LoVo (cell line): ENCODE measurements around the gene TMIE.
"Not testable (repeated sequence)": the region's sequence is repeated elsewhere in the genome, so short reads cannot be mapped to it uniquely, and the experiment has no call there.

ENCODE experiments used
- DNase-seq: peaks from one replicate; pipeline ENCODE4 v3.0.0-alpha.2; 2016; ENCODE audit warnings: low spot score

The TMIE gene

DNA sequence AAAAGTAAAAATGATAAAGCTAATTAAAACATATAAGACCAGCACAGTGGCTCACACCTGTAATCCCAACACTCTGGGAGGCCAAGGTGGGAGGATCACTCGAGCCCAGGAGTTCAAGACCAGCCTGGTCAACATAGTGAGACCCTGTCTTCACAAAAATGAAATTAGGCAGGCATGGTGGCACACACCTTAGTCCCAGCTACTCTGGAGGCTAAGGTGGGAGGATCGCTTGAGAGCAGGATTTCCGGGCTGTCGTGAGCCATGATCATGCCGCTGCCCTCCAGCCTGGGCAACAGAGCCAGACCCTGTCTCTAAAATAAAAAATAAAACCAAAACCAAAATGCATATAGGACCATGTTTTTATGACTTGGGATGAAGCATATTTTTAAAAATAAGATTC lies 21.3 kb downstream of the TMIE start:
- no peak for DNase-seq

DNA sequence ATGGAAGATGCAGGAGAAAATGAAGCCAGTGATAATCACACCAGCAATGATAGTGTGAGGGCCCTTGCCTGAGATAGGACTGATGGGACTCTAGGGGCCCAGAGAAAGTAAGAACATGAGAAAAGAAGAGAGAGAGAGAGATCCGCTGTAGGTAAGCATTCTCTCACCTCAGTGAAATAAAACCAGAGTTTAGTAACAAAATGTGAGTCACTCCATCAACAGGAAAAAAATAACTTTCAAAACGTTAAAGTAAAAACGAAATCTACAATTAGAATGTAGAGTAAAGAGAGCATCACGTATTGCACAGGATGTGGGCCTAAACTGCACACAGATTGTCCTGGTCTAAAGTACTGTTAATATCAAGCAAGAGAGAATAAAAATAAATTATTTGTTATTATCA lies 23.2 kb downstream of the TMIE start:
- DNase-seq: no peak

DNA sequence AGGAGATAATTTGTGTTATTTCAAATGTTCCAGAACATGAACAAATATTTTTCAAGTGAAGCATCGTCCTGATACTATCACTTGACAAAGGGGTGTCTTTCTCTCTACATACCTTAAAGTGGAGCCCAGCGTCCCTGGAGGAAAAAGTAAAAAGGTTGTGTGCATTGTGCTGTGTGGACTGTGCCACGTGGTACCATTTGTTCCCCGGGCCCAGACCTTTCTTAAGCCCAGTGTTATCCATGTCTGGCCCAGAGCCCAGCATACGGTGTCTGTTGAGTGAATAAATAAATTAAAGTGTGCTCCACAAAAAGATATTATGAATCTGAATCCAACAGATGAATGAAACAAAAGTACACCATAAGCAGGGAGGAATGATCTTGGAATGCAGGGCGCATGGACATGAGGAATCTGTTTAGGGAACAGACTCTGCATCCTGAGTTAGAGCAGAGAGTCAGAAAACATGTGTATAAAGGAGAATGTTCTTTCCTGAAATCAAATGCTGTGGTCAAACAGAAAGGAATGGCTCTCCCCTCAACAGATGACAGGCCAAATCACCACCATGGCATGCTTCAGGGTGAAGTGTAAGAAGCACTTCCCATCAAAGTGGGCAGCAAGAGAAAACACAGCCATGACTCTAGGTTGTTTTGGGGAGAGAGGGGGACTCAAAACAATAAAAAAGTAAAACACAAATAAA lies 24.6 kb downstream of the TMIE start:
- DNase-seq: no peak

DNA sequence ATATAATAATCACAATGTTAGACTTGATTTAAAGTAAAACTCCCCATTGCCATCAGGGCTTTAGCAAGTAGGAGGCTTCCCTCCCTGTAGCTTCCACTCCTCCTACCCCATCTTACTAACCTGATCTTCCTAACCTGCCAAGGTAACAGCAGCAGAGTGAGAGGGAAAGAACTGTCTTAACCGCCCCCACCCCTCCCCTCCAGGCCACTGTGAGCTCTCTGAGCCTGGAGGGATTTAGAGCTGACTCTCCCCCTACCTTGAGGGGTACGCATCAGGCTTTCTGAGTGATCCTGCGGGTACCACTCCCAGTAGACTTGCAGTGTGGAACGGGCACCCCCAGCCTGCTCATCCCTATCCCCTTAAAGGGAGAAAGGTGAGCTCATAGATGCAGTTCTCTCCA lies 27.8 kb downstream of the TMIE start:
- DNase-seq: no peak

DNA sequence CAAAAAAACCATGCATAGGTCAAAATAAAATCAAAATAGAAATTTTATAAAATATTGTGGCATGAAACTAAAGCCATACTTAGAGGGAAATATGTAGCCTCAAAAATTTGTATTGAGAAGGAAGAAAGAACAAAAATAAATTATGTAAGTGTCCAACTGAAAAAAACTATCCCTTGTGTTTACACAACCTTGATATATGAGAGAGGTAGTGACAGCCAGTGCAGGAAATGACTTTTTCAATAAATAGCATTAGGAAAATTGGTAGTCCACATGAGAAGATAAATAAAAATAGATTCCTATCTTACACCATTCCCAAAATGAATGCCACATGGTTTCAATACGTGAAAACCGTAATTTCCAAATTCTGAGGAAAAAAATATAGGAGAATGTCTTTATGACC lies 29.6 kb downstream of the TMIE start:
- DNase-seq: no peak

DNA sequence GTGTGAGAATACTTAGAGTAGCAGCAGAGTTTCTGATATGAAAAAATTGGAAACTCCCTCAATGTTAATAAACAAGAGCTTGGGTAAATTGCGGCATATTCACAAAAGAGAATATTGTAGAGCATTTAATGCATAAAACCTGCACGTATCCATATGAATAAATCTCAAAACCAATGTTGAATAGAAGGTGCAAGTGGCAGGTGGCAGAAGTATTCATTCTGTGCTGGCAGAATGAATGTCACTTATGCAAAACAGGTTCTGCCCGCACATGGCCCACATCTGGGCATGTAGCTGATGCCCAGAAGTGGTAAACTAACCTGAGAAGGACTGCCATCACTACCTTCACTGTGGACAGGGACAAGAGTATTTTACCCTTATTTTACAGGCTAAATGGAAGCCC lies 30.6 kb downstream of the TMIE start:
- no peak for DNase-seq

DNA sequence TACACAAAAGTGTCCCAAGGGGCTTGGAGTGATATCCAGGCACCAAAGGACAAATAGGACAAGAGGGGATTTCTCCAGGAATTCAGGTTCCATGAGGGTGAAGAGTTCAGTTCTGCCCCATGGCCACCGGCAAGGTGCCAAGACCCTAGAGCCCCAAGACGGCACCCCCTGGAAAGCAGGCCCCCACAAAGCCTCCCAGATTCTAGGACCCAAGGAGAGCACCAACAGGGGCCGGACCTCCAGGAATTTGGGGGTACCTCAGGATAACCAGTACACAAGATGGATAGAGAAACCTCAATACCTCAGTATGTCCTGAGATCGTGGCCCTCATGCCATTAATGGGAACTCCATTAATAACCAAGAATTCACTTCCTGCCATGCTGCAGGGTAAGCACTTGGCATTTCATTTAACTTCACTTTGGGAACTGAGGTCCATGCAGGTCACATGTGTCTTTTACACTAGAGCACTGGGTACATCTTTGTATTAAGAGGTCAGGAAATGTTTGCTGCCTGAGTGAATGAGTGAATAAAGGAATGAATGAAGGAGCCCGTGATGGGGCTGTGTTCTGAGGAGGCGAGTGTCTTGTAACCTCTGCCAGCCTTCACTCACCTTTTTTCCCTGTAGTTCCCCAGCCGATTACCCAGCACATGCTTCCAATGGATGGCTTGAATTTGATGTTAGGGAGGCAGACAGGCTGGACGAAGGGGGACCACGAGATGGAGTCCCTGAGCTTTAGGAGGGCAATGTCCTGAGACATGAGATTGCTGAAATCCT lies 32.0 kb downstream of the TMIE start:
- no peak for DNase-seq

DNA sequence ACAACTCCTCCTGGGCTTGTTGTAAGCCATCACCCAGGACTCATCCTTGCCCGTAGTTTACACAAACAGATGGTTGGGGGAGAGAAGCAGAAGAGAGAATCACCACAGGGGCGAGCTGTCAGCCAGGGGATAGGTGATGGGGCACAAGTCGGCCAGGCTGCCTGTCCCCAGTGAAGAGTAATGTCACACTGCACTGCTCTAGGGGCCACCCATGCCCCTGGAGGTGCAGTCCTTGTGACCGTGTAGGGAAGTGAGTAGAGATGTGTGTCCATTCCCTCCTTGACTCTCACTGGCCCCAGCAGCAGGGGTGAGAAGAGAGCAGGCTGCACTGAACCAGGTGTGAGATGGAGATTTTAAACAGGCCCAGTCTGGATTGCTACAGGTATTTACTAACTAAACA lies 33.6 kb downstream of the TMIE start:
- no peak for DNase-seq

DNA sequence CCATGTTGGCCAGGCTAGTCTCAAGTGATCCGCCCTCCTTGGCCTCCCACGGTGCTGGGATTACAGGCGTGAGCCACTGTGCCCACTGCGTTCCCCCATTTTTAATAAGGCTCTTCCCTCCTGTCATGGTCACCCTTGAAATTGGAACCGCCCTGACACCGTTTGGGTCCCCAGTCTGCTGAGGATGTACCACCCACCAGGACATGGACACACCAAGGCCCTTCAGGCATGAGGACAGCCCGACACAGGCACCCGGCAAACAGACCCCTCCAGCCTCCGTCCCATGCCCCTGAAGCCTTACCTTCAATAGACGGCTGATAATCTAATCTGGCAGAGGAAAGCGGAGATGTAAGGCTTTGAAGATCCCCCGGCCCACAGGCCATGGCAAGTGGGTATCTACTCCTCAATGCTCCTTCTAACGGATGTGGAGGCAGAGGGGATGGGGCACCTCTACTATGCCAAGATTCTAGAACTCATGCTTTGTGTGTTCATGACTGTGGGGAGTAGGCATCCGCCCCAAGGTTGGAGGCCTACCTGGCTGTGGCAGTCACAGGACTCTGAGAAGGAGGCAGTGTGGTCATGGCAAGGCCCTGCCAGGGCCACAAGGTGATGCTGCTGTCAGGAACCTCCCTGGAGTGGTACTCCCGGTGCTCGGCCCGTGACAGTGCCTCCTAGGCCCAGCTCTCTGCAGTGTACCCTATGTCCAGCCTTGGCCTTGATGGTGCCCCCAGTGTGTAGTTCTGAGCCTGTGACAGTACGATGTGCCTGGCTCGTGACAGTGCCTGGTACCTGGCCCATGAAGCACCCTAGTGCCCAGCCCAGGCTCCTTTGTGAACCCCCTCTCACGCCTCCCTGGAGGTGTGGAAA lies 35.0 kb downstream of the TMIE start:
- DNase-seq: no peak

DNA sequence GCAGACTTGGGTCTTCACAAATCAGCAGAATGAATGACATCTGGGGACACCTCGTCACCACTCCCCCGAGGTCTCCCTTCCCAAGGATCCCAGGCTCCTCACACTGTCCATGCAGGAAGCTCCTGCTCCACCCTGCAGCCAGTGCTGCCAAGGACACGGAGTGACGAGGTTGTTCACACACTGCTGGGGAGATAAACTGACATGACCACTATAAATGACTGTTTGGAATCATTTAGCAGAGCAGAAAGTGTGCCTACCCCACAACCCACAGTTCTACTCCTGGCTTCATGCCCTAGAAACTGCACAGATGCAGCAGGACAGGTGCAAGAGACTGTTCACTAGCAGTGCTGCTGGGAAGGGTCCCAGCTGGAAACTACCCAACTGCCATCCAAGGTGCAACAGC lies 36.1 kb downstream of the TMIE start:
- DNase-seq: no peak

DNA sequence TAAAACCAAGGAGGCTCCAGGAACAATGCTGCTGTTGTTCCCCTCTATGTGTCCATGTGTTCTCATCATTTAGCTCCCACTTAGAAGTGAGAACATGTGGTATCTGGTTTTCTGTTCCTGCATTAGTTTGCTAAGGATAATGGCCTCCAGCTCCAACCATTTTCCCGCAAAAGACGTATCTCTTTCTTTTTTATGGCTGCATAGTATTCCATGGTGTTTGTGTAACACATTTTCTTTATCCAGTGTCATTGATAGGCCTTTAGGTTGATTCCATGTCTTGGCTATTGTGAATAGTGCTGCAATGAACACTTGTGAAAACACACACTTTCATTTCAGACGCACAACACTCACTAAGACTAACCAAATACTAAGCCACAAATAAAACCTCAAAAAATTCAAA lies 38.4 kb downstream of the TMIE start:
- DNase-seq: not testable (repeated sequence)

DNA sequence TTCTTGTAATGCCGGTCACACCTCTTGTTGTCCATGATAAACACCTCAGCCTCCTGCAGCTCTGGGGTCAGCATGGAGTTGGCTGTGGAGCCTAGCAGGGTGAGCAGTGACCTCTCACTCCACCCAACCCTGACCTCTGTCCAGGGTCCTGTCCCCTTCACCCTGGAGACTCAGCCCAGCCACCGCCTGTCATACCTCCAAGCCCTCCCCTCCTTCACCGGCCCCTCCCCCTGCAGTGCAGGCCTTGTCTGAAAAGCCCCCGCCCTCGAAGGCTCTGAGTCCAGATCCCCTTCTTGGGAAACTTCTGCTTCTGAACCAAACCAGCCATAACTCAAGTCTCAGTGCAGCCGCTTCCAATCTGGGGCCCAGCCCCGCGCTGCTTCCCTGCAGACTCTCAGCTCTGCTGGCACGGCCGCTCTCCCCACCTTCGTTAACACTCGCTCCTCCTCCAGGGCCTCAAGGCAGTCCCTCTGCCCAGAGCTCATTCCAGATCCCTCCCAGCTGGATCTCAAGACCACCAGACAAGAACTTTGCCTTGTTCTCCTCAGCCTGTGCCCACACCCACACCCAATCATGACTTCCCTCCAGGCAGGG lies 41.9 kb downstream of the TMIE start:
- no peak for DNase-seq

DNA sequence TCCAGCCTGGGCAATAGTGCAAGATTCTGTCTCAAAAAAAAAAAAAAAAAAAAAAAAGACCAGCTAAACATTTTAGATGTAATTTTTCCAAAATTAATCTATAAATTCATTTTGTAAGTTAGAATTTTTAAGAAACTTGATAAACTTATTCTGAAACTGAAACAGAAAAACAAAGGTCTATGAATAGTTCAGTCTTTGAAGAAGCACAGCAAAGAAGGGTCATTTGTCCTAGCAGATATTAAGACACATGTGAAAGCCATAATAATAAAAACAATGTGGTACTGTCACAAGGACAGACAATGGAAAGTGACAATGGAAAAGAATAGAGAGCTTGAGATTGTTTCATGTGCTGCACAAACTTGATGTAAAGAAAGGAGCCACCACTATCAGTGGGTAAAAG lies 45.5 kb downstream of the TMIE start:
- DNase-seq: no peak

DNA sequence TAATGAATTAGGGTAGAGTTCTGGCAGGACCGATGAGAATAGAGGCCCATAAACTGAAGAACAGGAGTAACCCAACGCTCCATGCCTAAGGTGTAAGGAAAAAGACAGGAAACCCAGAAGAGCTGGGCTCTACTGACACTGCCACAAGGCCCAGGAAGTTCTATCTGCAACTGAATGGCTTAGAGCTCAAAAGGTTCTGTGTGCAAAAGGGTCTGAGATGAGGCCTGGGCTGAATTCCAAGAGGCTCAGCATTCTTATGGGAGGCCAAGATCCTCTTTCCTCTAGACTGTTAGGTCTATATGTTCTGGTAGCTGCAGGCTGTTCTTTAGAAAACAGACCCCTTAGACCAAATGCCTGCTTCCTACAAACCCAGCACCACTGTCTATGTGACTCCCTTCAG lies 47.0 kb downstream of the TMIE start:
- DNase-seq: no peak

DNA sequence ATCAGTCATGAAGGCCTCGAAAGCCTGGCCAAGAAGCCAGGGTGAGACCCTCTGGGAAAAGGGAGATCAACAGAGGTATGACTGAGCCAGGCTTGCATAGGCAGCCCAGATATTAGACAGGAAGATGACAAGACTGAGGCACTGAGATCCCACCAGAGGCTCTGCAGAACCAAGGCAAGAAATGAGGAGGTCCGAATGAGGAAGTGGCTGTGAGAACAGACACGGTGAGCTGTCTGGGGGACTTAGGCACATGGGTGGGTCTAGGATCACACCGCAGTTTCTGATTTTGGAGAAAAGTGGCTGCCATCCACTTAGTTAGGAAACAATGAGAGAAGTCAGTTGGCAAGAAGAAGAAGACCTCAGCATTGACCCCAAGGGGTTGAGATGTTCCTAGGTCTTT lies 47.9 kb downstream of the TMIE start:
- no peak for DNase-seq

DNA sequence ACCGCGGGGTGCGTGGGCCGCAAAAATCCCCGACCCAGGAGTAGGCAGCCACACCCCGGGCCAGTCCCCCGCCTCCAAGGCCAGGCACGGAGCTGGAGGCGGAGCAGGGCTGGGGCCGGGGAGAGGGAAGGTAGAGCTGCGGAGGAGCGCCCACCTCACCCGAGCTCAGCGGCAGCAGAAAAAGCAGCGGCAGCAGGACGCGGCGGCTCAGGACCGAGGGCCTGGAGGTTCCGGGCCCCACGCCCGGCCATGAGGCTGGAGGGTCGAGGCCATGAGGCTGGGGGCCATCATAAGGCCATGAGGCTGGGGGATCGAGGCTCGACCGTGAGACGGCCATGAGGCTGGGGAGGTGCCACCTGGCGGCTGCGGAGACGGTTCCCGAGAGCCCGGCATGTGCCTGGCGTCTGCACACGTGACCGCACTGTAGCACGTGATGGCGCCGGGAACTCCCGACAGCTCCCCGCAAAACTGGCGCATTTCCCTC lies 49.4 kb downstream of the TMIE start:
- DNase-seq: no peak

DNA sequence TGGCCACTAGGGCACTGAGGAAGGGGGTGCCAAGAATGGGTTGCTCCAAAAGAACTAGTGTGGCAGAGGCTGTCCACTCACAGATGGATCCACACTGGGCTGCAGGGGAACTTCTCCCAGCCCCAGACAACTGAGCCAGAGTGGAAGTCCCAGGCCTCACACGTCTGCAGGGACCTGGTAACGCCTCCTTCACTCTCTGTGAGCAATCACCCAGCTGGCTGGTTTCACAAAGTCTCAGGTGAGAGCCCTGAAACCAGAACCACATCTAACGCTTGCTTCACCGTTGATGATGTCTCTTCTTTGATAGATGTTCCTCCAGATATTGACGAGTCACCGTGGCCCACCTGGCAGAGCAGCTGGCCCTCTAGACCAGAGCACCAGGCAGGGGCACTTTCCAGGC lies 51.9 kb downstream of the TMIE start:
- DNase-seq: not testable (repeated sequence)

DNA sequence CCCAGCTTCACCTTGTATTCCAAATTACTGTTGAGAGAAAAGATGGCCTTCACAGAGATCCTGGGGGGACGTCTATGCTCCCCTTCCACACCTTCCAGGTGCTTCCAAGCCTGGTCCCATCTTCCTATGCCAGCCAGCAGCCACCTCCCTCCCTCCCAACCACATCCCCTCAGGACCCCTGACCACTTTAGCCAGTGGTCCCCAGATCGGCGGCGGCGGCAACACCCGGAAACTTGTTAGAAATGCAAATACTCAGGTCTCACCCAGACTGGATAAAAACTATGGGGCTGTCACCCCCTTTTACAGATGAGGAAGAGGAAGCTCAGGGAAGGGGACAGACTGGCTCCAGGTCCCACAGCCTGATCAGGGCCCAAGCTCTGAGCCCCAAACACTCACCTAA lies 54.5 kb downstream of the TMIE start:
- no peak for DNase-seq

DNA sequence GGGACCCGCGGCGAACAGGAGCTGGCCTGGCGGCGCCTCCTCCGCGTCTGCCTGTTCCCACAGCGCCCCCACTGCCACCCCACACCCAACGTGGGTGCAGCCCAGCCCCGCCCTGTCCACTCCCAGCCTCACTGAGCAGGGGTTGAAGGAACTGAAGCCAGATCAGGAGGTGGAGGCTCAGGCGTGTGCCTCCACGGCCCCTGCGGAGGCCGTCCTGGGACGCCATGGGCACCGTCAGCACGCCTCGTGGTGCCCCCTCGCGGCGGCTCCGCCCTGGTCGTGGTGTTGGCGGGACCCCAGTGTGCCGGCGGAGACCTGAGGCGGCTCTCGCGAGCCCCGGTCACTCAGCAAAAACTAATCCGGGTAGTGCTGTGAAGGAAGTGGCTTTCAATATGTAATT lies 55.5 kb downstream of the TMIE start:
- DNase-seq: no peak

DNA sequence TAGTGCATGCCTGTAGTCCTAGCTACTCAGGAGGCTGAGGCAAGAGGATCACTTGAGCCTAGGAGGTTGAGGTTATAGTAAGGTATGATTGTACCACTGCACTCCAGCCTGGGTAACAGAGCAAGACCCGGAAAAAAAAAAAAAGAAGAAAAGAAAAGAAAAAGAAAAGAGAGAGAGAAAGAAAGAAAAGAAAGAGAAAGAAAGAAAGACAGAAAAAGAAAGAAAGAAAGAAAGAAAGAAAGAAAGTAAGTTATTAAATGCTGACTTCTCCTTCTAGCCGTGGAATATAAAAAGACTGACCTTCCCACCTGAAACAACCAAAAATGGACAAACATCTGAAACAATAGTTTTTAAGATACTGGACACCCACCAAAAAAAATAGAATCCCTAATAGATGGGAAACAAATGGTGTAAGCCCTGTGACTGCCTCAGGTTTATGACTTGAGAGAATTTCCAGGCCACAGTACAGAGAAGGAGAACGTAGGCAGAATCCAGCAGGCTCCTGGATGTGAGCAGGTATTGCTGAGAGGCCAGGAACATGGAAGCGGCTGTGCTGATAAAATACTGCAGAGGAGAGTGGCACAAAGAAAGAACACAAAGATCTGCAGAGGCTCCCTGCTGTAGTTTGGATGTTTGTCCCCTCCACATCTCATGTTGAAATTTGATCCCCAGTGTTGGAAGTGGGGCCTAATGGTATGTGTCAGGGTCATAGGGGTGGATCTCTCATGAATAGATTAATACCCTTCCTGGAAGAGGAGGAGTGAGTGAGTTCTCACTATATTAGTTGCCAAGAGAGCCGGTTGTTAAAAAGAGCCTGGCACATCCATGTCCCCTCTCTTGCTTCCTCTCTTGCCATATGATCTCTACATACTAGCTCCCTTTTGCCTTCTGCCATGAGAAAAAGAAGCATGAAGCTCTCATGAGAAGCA lies 58.3 kb downstream of the TMIE start:
- DNase-seq: no peak
